Stimulated activated naive B cell treated with anti-CD40 and anti-IgM and Interleukin-4, amounts not matched to agents 10 μg/mL and 1 μg/mL and 100 μg/mL, for 72 hours (primary cell): ENCODE data around the gene WBP1L.
"Not testable (repeated sequence)": the region's sequence is repeated elsewhere in the genome, so short reads cannot be mapped to it uniquely, and the experiment has no call there.

Experiments used
- ATAC-seq, 2 donors: fragments of 150-1000 bp; cut with Tn5 transposase; replicated peaks; 2 replicates each; pipeline ENCODE4 v1.10.0; 2021; ENCODE audit warnings: moderate library complexity in 1 of 2
- DNase-seq: peaks from one replicate; pipeline ENCODE4 v3.0.0; 2021
- H3K27ac Mint-ChIP-seq: one replicate; pipeline ENCODE4 v1.8.0; 2022; ENCODE audit warnings: mild to moderate bottlenecking, mixed read lengths
- H3K27me3 Mint-ChIP-seq, 2 donors: one replicate each; pipeline ENCODE4 v1.8.0; 2022; ENCODE audit warnings: mixed read lengths in 2 of 2
- H3K36me3 Mint-ChIP-seq, 2 donors: one replicate each; pipeline ENCODE4 v1.8.0; 2022; ENCODE audit warnings: mixed read lengths in 2 of 2, mild to moderate bottlenecking in 1 of 2
- H3K4me1 Mint-ChIP-seq, 2 donors: one replicate each; pipeline ENCODE4 v1.8.0; 2022; ENCODE audit warnings: mixed read lengths in 2 of 2, mild to moderate bottlenecking in 1 of 2
- H3K4me3 Mint-ChIP-seq, 2 donors: one replicate each; pipeline ENCODE4 v1.8.0; 2022; ENCODE audit warnings: mild to moderate bottlenecking in 2 of 2, mixed read lengths in 2 of 2, moderate library complexity in 1 of 2
- H3K9me3 Mint-ChIP-seq, 2 donors: one replicate each; pipeline ENCODE4 v1.8.0; 2022; ENCODE audit warnings: mixed read lengths in 2 of 2, mild to moderate bottlenecking in 1 of 2

The WBP1L gene

GRCh38 chr10:102813017-102813541, 69.3 kb downstream of the WBP1L start:
- H3K27ac Mint-ChIP-seq, result peak overlapping the region; percentile 92
- no peak for DNase-seq
- H3K4me1 Mint-ChIP-seq, result peaks cover 14 to 64% of the 10 kb centered on the region in 2 donors
- H3K36me3 Mint-ChIP-seq, result peaks cover 34 to 54% of the 10 kb centered on the region in 2 donors
- no peaks in the 10 kb centered on the region for H3K9me3 Mint-ChIP-seq
- H3K4me3 Mint-ChIP-seq, result peak overlapping the region in 1 of 2 donors; percentile 41
- ATAC-seq, result no peak
- H3K27me3 Mint-ChIP-seq, result no peaks in the 10 kb centered on the region

- no peak for DNase-seq
- Mint-ChIP-seq H3K9me3 (no peaks in the 10 kb centered on the region), H3K4me1 (peaks cover 14 to 61% of the 10 kb centered on the region in 2 donors), H3K36me3 (peaks cover 32 to 48% of the 10 kb centered on the region in 2 donors), H3K27me3 (no peaks in the 10 kb centered on the region), H3K4me3 (peak overlapping the region in 1 of 2 donors; percentile 43), H3K27ac (peak overlapping the region; percentile 75)
- peak in 1 of 2 donors; percentile 79 for ATAC-seq
These were observed 70.1 kb downstream of the WBP1L start for GRCh38 chr10:102813734-102814452.

DNA sequence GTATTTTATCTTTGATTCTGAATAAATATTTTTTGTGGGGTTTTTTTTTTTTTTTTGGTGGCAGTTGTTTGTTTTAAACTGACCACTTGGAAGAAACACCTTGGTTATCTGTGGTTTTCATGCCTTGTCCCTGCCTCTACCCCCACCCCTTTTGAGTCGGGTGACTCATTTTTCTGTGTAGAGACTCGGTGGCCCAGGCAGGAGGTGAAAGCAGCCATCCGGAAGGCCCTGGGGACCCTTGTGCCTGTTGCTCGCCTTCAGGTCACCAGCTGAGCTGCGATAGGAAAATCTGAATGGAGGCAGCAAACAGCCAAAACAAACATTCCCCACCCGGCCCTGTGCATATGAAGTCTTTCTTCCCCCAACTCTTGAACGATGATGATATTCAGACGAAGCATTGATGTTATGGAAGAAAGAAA, 70.7 kb downstream of the WBP1L start:
- H3K27ac Mint-ChIP-seq, result no peak overlapping the region

DNA sequence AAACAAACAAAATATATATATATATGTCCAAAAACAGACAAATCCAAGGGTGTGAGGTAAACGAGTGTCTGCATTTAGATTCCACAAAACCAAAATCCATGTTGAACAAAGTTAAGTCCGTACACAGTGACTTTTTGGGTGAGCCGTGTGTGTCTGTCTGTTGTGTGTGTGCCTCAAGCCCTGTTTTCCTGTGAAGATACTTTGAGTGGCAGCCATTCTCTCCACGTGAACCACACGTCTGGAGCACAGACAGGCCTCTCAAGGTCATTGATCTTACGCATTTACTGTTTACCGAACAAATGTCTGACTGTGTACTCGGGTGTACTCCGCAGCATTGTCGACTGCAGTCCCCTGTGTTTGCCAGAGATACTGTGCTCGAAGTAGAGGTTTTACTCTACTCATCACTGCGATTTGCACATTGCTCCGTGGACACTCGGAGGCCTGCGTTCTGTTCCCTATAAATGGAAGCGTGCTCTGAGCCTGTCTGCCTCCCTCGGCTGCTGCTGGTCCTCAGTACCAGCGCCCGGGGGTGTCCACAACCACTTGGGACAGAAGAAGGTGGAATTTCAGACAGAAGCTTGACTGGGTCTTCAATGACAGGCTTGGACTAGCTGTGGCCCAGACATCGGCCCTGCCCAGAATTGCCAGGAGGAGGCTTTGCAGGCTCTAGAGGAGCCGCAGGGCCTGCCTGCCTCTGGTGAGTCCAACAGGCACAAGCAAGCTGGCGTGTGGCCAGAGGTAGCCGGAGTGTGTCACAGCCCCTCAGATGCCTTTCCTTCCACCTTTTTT, 71.3 kb downstream of the WBP1L start:
- Mint-ChIP-seq H3K27me3 (no peaks in the 10 kb centered on the region), H3K4me1 (peaks cover 17 to 67% of the 10 kb centered on the region in 2 donors), H3K9me3 (no peaks in the 10 kb centered on the region), H3K4me3 (no peak overlapping the region), H3K36me3 (peaks cover 26 to 42% of the 10 kb centered on the region in 2 donors), H3K27ac (peak overlapping the region; percentile 14)
- ATAC-seq (no peak), DNase-seq (no peak)

More for the DNA sequence above, 70.7 kb downstream of the WBP1L start:
- Mint-ChIP-seq H3K4me1 (peaks cover 18 to 66% of the 10 kb centered on the region in 2 donors), H3K9me3 (no peaks in the 10 kb centered on the region), H3K27me3 (no peaks in the 10 kb centered on the region), H3K36me3 (peaks cover 32 to 48% of the 10 kb centered on the region in 2 donors), H3K4me3 (peak overlapping the region in 1 of 2 donors; percentile 43)
- DNase-seq (no peak), ATAC-seq (peak in 1 of 2 donors; percentile 81)

DNA sequence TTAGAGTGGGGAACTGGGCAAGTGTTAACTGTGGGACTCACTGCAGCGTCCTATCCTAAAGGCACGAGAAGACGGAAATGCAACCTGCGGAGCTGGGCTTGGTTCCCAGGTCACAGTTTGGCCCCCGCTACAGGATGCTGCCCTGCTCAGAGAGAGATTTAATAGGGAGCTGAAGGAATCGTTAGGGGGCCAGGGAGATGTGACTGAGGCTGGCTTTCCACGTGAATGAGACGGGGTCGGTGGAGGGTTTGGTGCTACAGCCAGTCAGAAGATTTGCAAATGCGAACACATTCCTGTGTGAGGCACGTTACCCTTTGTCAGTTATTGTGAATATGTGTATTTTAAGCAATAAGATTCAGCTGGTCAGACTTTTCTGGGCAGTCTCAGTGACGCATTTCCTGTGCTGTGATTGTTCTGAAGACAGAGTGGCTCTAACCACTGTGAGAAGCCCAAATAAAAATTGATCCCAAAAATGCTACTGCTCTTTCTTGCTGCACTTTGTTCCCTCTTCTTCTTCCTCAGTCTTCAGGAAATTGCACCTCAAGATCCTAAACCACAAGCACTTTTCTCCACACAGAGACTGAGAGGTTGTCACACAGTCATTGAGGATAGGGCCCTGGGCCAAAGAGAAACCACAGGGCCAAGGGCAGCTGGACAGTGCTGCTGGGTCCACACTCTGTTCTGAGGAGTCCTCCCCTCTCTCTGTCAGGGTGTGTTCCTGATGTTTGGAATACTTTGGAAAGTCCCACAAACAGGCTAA, 72.2 kb downstream of the WBP1L start:
- Mint-ChIP-seq H3K4me3 (no peak overlapping the region), H3K27ac (peak overlapping the region; percentile 31), H3K4me1 (peaks cover 17 to 65% of the 10 kb centered on the region in 2 donors), H3K9me3 (no peaks in the 10 kb centered on the region), H3K27me3 (no peaks in the 10 kb centered on the region), H3K36me3 (peaks cover 22 to 38% of the 10 kb centered on the region in 2 donors)
- no peak for ATAC-seq
- no peak for DNase-seq

DNA sequence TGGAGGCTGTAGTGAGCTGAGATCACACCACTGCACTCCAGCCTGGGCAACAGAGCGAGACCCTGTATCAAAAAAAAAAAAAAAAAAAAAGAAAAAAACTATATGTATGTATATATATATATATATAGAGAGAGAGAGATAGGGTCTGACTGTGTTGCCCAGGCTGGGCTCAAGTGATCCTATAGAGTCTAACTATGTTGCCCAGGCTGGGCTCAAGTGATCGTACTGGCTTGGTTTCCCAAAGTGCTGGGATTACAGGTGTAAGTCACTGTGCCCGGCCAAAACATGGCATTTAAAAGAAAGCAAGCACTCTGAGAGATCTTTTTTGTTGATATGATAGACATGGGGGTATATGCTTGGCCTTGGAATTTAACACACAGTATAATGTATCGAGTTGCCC, 73.4 kb downstream of the WBP1L start:
- no peak overlapping the region for H3K27ac Mint-ChIP-seq
- DNase-seq (no peak), ATAC-seq (no peak)
- H3K9me3 Mint-ChIP-seq, result no peaks in the 10 kb centered on the region
- no peaks in the 10 kb centered on the region for H3K27me3 Mint-ChIP-seq
- no peak overlapping the region for H3K4me3 Mint-ChIP-seq
- H3K4me1 Mint-ChIP-seq, result peaks cover 14 to 53% of the 10 kb centered on the region in 2 donors
- H3K36me3 Mint-ChIP-seq, result peaks cover 21 to 31% of the 10 kb centered on the region in 2 donors

GRCh38 chr10:102819054-102819453, 75.3 kb downstream of the WBP1L start:
- ATAC-seq (peak; percentile 26 to 65), DNase-seq (no peak)
- peak overlapping the region; percentile 71 for H3K27ac Mint-ChIP-seq
- H3K4me3 Mint-ChIP-seq, result no peak overlapping the region
- peaks cover 9 to 34% of the 10 kb centered on the region in 2 donors for H3K4me1 Mint-ChIP-seq
- H3K9me3 Mint-ChIP-seq, result no peaks in the 10 kb centered on the region
- peaks cover 7 to 15% of the 10 kb centered on the region in 2 donors for H3K36me3 Mint-ChIP-seq
- no peaks in the 10 kb centered on the region for H3K27me3 Mint-ChIP-seq

GRCh38 chr10:102820008-102820407, 76.3 kb downstream of the WBP1L start:
- not testable (repeated sequence) for DNase-seq, ATAC-seq, H3K27me3 Mint-ChIP-seq, H3K9me3 Mint-ChIP-seq, H3K27ac Mint-ChIP-seq, H3K4me3 Mint-ChIP-seq
- H3K36me3 Mint-ChIP-seq, result peaks cover 7 to 14% of the 10 kb centered on the region in 2 donors
- H3K4me1 Mint-ChIP-seq, result peaks cover 7 to 25% of the 10 kb centered on the region in 2 donors

GRCh38 chr10:102822222-102822621, 78.5 kb downstream of the WBP1L start:
- no peak for DNase-seq
- Mint-ChIP-seq H3K27me3 (no peaks in the 10 kb centered on the region), H3K4me3 (no peak overlapping the region), H3K9me3 (no peaks in the 10 kb centered on the region), H3K27ac (no peak overlapping the region), H3K4me1 (peaks cover 7 to 12% of the 10 kb centered on the region in 2 donors), H3K36me3 (no peaks in the 10 kb centered on the region)
- ATAC-seq, result no peak

DNA sequence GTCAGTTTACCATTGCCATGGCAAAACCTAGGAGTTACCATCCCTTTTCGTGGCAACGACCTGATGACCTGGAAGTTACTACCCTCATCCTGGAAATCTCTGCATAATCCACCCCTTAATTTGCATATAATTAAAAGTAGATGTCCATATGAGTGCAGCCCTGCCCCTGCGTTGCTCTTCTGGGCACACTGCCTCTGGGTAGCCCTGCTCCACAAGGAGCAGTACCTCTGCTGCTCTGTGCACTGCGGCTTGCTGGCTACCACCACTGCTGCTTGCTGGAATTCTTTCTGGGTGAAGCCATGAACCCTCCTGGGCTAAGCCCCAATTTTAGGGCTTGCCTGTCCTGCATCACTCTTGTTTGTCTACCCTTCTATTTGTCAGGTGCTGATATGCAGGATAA, 80.9 kb downstream of the WBP1L start:
- Mint-ChIP-seq H3K27me3 (no peaks in the 10 kb centered on the region), H3K36me3 (no peaks in the 10 kb centered on the region), H3K9me3 (no peaks in the 10 kb centered on the region), H3K27ac (no peak overlapping the region), H3K4me3 (no peak overlapping the region), H3K4me1 (no peaks in the 10 kb centered on the region)
- ATAC-seq, result no peak
- DNase-seq, result no peak

- Mint-ChIP-seq H3K27me3 (no peaks in the 10 kb centered on the region), H3K27ac (no peak overlapping the region), H3K9me3 (no peaks in the 10 kb centered on the region), H3K4me1 (no peaks in the 10 kb centered on the region), H3K4me3 (no peak overlapping the region), H3K36me3 (no peaks in the 10 kb centered on the region)
- DNase-seq (no peak), ATAC-seq (no peak)
These were observed 82.5 kb downstream of the WBP1L start for GRCh38 chr10:102826148-102826796.

DNA sequence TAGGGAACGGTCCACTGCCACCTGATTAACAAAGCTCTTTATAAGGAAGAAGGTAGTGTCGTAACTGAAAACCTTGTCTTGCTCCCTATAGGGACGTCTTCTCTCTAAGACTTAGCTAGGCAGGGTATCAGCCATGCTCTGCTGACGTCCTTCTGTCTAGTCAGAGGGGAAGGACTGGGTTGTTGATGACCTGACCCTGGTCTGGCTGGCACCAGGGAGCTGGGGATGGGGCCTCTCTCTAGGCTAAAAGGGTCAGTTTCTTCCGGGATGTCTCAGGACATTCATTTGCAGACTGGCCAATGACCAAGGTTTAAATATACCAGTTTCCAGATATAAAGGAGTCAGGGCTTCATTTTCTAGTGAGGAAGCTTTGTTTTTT, 83.8 kb downstream of the WBP1L start:
- ATAC-seq, result no peak
- Mint-ChIP-seq H3K9me3 (no peaks in the 10 kb centered on the region), H3K27ac (no peak overlapping the region), H3K27me3 (no peaks in the 10 kb centered on the region), H3K4me3 (no peak overlapping the region), H3K4me1 (no peaks in the 10 kb centered on the region), H3K36me3 (no peaks in the 10 kb centered on the region)
- no peak for DNase-seq

GRCh38 chr10:102831322-102832071, 87.7 kb downstream of the WBP1L start:
- Mint-ChIP-seq H3K27me3 (no peaks in the 10 kb centered on the region), H3K4me1 (peaks cover 3 to 7% of the 10 kb centered on the region in 2 donors), H3K36me3 (no peaks in the 10 kb centered on the region), H3K4me3 (no peak overlapping the region), H3K27ac (no peak overlapping the region), H3K9me3 (no peaks in the 10 kb centered on the region)
- ATAC-seq, result no peak
- DNase-seq, result no peak
